Measurements from ENCODE around the gene ERGIC1. TPM values are rescaled to one million over a fixed set of nuclear protein-coding genes. Genes with fewer than 3 reads are reported as not detected.

Gene ERGIC1
- total and polyA plus RNA-seq, 2 of the 13 experiments (the other 11 are each of a cell fraction or from before 2014, with no cell fraction given) = 78.5 to 184 TPM

GRCh38 chr5:172786736-172787462, 47.2 kb upstream of the ERGIC1 start (continued):
- TF ChIP-seq PPARG (CRISPR knock-in tag; conservative IDR thresholded peaks at IDR 0.05) = no peak
- TF ChIP-seq SAP130 (CRISPR knock-in tag; IDR thresholded peaks at IDR 0.05; ENCODE audit: low read depth) = 0 out of 2 replicates have a peak, but pooled peaks have one; percentile 23
- 0 out of 2 replicates have a peak, but pooled peaks have one; percentile 28 for TF ChIP-seq BORCS8-MEF2B (CRISPR knock-in tag; IDR thresholded peaks at IDR 0.05)
- no peak for TF ChIP-seq JDP2 (CRISPR knock-in tag; IDR thresholded peaks at IDR 0.05; ENCODE audit: borderline replicate concordance)
- no peak for TF ChIP-seq NFATC3 (CRISPR knock-in tag; IDR thresholded peaks at IDR 0.05)
- TF ChIP-seq ZNF335 (CRISPR knock-in tag; IDR thresholded peaks at IDR 0.05) = no peak
- TF ChIP-seq HNRNPK (IDR thresholded peaks at IDR 0.05; ENCODE audit: low read depth, low read length, poor library complexity, severe bottlenecking) = no peak
- TF ChIP-seq MXI1 (IDR thresholded peaks at IDR 0.05; ENCODE audit: borderline replicate concordance, low read depth, low read length) = no peak
- TF ChIP-seq AHDC1 (CRISPR knock-in tag; IDR thresholded peaks at IDR 0.05; ENCODE audit: borderline replicate concordance) = 0 out of 2 replicates have a peak, but pooled peaks have one; percentile 40
- TF ChIP-seq ZNF768 (CRISPR knock-in tag; IDR thresholded peaks at IDR 0.05) = peak; percentile 72
- no peak for TF ChIP-seq ZC3H13 (CRISPR knock-in tag; IDR thresholded peaks at IDR 0.05)
- TF ChIP-seq NR2F1 (CRISPR knock-in tag; IDR thresholded peaks at IDR 0.05) = no peak
- TF ChIP-seq ZNF777 (CRISPR knock-in tag; IDR thresholded peaks at IDR 0.05) = no peak
- no peak for TF ChIP-seq KDM1A (CRISPR knock-in tag; IDR thresholded peaks at IDR 0.05)
- TF ChIP-seq ARNT (IDR thresholded peaks at IDR 0.05) = 0 out of 2 replicates have a peak, but pooled peaks have one; percentile 92
- TF ChIP-seq HCFC1 (IDR thresholded peaks at IDR 0.05; ENCODE audit: low read depth, low read length) = no peak
- no peak for TF ChIP-seq NCOR1 (IDR thresholded peaks at IDR 0.05; ENCODE audit: borderline replicate concordance, low read length)
- no peak for TF ChIP-seq RFX5 (IDR thresholded peaks at IDR 0.05; ENCODE audit: low read depth, low read length)
- TF ChIP-seq NBN (conservative IDR thresholded peaks at IDR 0.05) = peak; percentile 74; the same call in 1 of the 2 replicates
- no peak for TF ChIP-seq SRSF9 (IDR thresholded peaks at IDR 0.05; ENCODE audit: borderline replicate concordance, insufficient read depth, low read depth, low read length, poor library complexity, severe bottlenecking)
- no peak for TF ChIP-seq MYNN (CRISPR knock-in tag; IDR thresholded peaks at IDR 0.05; ENCODE audit: low read depth)
- no peak for TF ChIP-seq NCOA1 (CRISPR knock-in tag; IDR thresholded peaks at IDR 0.05)
- TF ChIP-seq ZMYM3 (CRISPR knock-in tag; IDR thresholded peaks at IDR 0.05) = peak; percentile 40
- peak; percentile 22; the same call in 1 of the 2 replicates for TF ChIP-seq TBX2 (CRISPR knock-in tag; IDR thresholded peaks at IDR 0.05; ENCODE audit: borderline replicate concordance)
- 0 out of 2 replicates have a peak, but pooled peaks have one; percentile 39 for TF ChIP-seq FOSL2 (CRISPR knock-in tag; IDR thresholded peaks at IDR 0.05)
- TF ChIP-seq HNRNPUL1 (IDR thresholded peaks at IDR 0.05; ENCODE audit: low read depth, low read length) = no peak
